OCI-LY7 (cell line): ENCODE measurements around the gene SLC13A1. TPM values are rescaled to one million over a fixed set of nuclear protein-coding genes. Genes with fewer than 3 reads are reported as not detected.

ENCODE experiments used
- BruUV-seq: library from RNA; stranded (reverse); fragments of 400-500 nt; replicated peaks from 2 replicates; lab custom pipeline; 2021; lab: Mats Ljungman, UMichigan
- CTCF ChIA-PET: fragments of 300-600 bp; sonication (Branson Sonifier 250); formaldehyde crosslinking; loops from one replicate; lab custom pipeline; 2022; ENCODE audit warnings: antibody characterized with exemption; ENCODE audit not compliant: unreplicated experiment; lab: Charles Lee
- POLR2A ChIA-PET: fragments of 300-600 bp; sonication (Branson Sonifier 250); formaldehyde crosslinking; loops from one replicate; lab custom pipeline; 2022; ENCODE audit warnings: antibody characterized with exemption; lab: Charles Lee
- DNase-seq: peaks from one replicate; pipeline ENCODE4 v3.0.0-alpha.2; 2015; ENCODE audit warnings: low spot score
- H2AFZ ChIP-seq: fragments of 200-600 bp; sonication (generic), shearing (Covaris generic); 2 replicates; pipeline ENCODE4 v1.6.1; 2014; ENCODE audit warnings: mild to moderate bottlenecking, antibody characterized with exemption, low read length, moderate library complexity
- H3K27ac ChIP-seq: fragments of 200-600 bp; sonication (generic); 2 replicates; pipeline ENCODE4 v1.5.1; 2014; ENCODE audit warnings: mixed run types, low read depth, mild to moderate bottlenecking, moderate library complexity, low read length, inconsistent platforms; ENCODE audit not compliant: poor library complexity, severe bottlenecking
- H3K36me3 ChIP-seq: fragments of 200-600 bp; sonication (generic); 2 replicates; pipeline ENCODE4 v1.6.1; 2014; ENCODE audit warnings: mild to moderate bottlenecking, antibody characterized with exemption, low read length, moderate library complexity, mixed read lengths; ENCODE audit not compliant: insufficient read depth
- H3K4me1 ChIP-seq: fragments of 200-600 bp; sonication (generic); 2 replicates; pipeline ENCODE4 v1.5.1; 2014; ENCODE audit warnings: mild to moderate bottlenecking, low read length; ENCODE audit not compliant: insufficient read depth, poor library complexity, severe bottlenecking
- H3K4me2 ChIP-seq: fragments of 200-600 bp; sonication (generic); 2 replicates; pipeline ENCODE4 v1.6.1; 2014; ENCODE audit warnings: mild to moderate bottlenecking, low read length
- H3K4me3 ChIP-seq: fragments of 200-600 bp; sonication (generic); 2 replicates; pipeline ENCODE4 v1.5.1; 2014; ENCODE audit warnings: mild to moderate bottlenecking, low read depth, low read length; ENCODE audit not compliant: poor library complexity, severe bottlenecking
- H3K79me2 ChIP-seq: fragments of 200-600 bp; sonication (generic); 2 replicates; pipeline ENCODE4 v1.6.1; 2016; ENCODE audit warnings: low read depth, mild to moderate bottlenecking, low read length, moderate library complexity, mixed read lengths; ENCODE audit not compliant: insufficient read depth
- H3K9me2 ChIP-seq: fragments of 200-600 bp; sonication (generic); 2 replicates; pipeline ENCODE4 v1.6.1; 2016; ENCODE audit warnings: mild to moderate bottlenecking, low read length, mixed read lengths; ENCODE audit not compliant: insufficient read depth
- H3K9me3 ChIP-seq: fragments of 200-600 bp; sonication (generic); 2 replicates; pipeline ENCODE4 v1.6.1; 2014; ENCODE audit warnings: mild to moderate bottlenecking, mixed run types, low read length, mixed read lengths
- H4K20me1 ChIP-seq: fragments of 200-600 bp; sonication (generic); 2 replicates; pipeline ENCODE4 v1.6.1; 2014; ENCODE audit warnings: mild to moderate bottlenecking, antibody characterized with exemption, low read length, moderate library complexity, mixed read lengths; ENCODE audit not compliant: insufficient read depth
- EZH2phosphoT487 ChIP-seq: fragments of 200-600 bp; sonication (generic); IDR thresholded peaks from 2 replicates; pipeline ENCODE4 v1.6.1; 2018; ENCODE audit warnings: low read depth, borderline replicate concordance, mild to moderate bottlenecking, mixed run types, antibody characterized with exemption, low read length, moderate library complexity, mixed read lengths
- intact Hi-C: fragments of 100-400 bp; cut with micrococcal nuclease; formaldehyde crosslinking; loops from one replicate; pipeline ENCODE4 v1.10.0; 2022; ENCODE audit not compliant: unreplicated experiment
- total RNA-seq, 2 experiments: library from RNA; depleted of rRNA in 1 of 2; stranded (reverse); fragments of >200 nt in 1 of 2; shearing (Covaris generic) in 1 of 2; gene quantifications; 2 replicates each; pipeline ENCODE4 v1.2.3, GENCODE V29; 2014 to 2022
- TF ChIP-seq, protein P1 (sequence below): fragments of 200-600 bp; sonication (generic); conservative IDR thresholded peaks from 2 replicates; pipeline ENCODE4 v1.5.1; 2014; ENCODE audit warnings: mild to moderate bottlenecking, antibody characterized with exemption, low read length, moderate library complexity, mixed read lengths

The SLC13A1 gene
- total RNA-seq, 2 experiments from 2014 or later: not detected

DNA sequence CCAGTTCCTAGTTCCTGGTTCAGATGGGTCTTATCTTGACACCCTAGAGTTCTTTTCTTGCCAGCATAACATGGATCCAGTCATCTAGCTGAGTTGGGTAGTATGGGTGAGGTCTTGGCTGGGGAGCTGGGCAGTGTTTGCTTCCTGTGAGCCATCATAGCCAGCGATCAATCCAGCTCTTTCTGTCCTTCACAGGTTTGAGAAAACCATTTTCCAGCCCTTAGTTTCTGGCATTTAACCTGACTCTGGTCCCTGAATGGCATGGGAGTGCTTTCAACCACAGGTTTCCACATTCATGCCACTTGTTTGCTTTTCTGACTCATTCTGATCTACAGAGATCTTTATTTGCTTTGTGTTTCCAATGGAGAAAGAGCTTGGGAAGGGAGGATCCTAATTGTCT lies 8.6 kb downstream of the SLC13A1 start:
- DNase-seq: no peak
- intact Hi-C loops: no loop called here
- TF ChIP-seq EZH2phosphoT487: no peak
- TF ChIP-seq, protein P1, sequence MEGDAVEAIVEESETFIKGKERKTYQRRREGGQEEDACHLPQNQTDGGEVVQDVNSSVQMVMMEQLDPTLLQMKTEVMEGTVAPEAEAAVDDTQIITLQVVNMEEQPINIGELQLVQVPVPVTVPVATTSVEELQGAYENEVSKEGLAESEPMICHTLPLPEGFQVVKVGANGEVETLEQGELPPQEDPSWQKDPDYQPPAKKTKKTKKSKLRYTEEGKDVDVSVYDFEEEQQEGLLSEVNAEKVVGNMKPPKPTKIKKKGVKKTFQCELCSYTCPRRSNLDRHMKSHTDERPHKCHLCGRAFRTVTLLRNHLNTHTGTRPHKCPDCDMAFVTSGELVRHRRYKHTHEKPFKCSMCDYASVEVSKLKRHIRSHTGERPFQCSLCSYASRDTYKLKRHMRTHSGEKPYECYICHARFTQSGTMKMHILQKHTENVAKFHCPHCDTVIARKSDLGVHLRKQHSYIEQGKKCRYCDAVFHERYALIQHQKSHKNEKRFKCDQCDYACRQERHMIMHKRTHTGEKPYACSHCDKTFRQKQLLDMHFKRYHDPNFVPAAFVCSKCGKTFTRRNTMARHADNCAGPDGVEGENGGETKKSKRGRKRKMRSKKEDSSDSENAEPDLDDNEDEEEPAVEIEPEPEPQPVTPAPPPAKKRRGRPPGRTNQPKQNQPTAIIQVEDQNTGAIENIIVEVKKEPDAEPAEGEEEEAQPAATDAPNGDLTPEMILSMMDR: no peak
- H3K36me3 ChIP-seq: no peaks in the 10 kb centered on the region
- CTCF ChIA-PET: no interaction called here
- no peak overlapping the region for H3K27ac ChIP-seq
- no peaks in the 10 kb centered on the region for H4K20me1 ChIP-seq
- no peak overlapping the region for H2AFZ ChIP-seq
- H3K4me2 ChIP-seq: no peak overlapping the region
- H3K79me2 ChIP-seq: no peaks in the 10 kb centered on the region
- POLR2A ChIA-PET: no interaction called here
- no peaks in the 10 kb centered on the region for H3K9me2 ChIP-seq
- H3K9me3 ChIP-seq: no peaks in the 10 kb centered on the region
- H3K4me3 ChIP-seq: no peak overlapping the region
- H3K4me1 ChIP-seq: no peaks in the 10 kb centered on the region
- no TSS peak for BruUV-seq

DNA sequence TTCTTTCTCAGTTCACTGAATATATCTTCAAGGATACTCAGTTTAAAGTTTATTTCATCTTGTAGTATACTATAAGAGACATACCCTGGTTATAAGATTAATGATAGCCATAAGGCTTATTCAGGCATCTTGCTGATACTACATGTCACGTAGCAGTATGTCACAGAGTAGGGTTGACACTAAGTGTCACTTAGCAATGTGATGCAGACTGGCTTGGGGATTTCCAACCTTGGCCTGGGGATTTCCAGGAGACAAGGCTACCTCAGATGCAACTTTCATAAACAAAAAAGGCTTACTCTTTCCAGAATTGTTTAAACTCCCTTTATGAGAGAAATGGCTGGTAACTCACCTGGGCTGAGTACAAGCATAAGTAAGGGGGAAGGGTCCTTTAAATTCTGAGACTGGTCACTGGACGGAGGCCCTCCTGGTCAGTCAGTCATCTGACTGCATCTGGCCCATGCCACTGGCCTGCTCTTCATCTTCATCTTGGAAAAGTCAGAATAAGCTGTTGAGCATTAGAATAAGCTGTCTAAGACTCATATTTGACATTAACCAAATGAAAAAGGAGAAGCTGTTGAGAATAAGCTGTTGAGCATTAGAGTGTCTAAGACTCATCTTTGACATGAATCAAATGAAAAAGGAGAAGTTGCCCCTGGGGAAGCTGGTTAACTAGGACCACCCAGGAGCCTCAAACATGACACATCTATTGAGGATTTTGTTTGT lies 9.5 kb downstream of the SLC13A1 start:
- Histone ChIP-seq H4K20me1 (no peaks in the 10 kb centered on the region), H3K36me3 (no peaks in the 10 kb centered on the region), H3K4me3 (no peak overlapping the region), H3K9me3 (no peaks in the 10 kb centered on the region), H3K27ac (no peak overlapping the region), H3K4me1 (no peaks in the 10 kb centered on the region), H3K9me2 (no peaks in the 10 kb centered on the region), H3K4me2 (no peak overlapping the region), H2AFZ (no peak overlapping the region), H3K79me2 (no peaks in the 10 kb centered on the region)
- intact Hi-C loops: no loop called here
- ChIA-PET CTCF (no interaction called here), POLR2A (no interaction called here)
- DNase-seq: no peak
- BruUV-seq: no TSS peak
- TF ChIP-seq, protein P1: no peak
- no peak for TF ChIP-seq EZH2phosphoT487

DNA sequence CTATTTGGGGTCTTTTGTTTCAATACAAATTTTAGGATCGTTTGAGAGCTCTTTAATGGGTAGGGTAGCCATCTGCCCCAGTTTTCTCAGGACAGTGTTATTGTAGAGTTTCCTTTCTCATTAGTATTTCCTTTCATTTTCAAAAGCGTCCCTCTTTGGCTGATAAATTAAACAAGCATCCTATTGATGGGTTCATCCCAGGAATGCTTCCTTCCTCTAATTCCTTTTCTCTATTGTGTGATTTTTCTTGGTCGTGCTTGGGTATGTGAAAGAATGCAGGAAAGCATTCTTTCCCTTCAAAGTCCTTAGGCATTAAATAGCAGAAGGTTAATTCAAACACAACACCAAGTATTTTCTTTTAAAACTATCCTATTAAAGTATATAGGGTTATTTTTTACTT lies 14.0 kb downstream of the SLC13A1 start:
- ChIA-PET POLR2A (interaction anchor here (0.8 kb wide), 1 partner anchor 32 kb away, joined by 3 read pairs; no protein-coding TSS in a partner anchor), CTCF (no interaction called here)
- H4K20me1 ChIP-seq: no peaks in the 10 kb centered on the region
- no peak for TF ChIP-seq EZH2phosphoT487
- TF ChIP-seq, protein P1: no peak
- H3K36me3 ChIP-seq: no peaks in the 10 kb centered on the region
- DNase-seq: no peak
- H2AFZ ChIP-seq: no peak overlapping the region
- no TSS peak for BruUV-seq
- H3K4me2 ChIP-seq: no peak overlapping the region
- no peaks in the 10 kb centered on the region for H3K4me1 ChIP-seq
- no peaks in the 10 kb centered on the region for H3K9me3 ChIP-seq
- H3K4me3 ChIP-seq: no peak overlapping the region
- no peaks in the 10 kb centered on the region for H3K79me2 ChIP-seq
- H3K9me2 ChIP-seq: no peaks in the 10 kb centered on the region
- no peak overlapping the region for H3K27ac ChIP-seq
- intact Hi-C loops: no loop called here
